ENCODE measurements around the gene ADAMTSL5.

ADAMTSL5 gene

GRCh38 chr19:1461862-1462261, 51.0 kb downstream of the ADAMTSL5 start:
- DNase-seq = no peak

DNA sequence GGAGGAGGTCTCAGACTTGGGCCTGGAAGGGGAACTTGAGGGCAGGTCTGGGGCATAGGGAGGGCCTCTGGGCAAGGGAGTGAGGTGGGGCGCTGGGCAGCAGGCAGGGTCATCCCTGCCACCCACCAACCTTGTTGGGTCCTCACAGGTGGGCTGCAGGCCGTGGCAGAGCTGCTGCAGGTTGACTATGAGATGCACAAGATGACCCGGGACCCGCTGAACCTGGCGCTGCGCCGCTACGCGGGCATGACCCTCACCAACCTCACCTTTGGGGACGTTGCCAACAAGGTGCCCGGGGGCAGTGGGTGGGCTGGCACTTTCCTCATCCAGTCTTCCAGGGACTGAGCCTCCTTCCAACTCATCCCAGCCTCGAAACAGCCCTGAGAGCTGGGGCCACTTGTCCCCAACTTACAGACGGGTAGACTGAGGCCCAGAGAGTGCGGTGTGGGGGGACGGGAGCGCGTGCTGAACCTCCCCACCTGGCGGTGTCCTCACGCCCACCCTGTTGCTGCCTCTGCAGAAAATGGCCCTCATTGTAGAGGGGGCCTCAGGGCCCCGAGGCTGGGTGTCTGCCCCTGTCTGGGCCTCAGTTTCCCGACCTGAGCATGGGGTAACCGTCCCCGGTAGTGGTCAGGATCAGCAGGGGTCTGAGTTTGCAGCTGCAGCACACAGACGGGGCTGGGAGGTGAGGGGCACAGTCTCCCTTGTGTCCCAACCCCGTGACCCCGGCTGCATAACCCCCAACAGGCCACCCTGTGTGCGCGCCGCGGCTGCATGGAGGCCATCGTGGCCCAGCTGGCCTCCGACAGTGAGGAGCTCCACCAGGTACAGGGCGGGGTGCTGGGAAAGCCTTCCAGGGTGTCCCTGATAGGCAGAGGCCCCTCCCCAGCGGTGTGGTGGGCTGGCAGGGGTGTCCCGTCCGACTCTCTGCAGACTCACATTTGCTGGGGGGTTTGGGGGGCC, 52.5 kb downstream of the ADAMTSL5 start:
- DNase-seq = no peak

DNA sequence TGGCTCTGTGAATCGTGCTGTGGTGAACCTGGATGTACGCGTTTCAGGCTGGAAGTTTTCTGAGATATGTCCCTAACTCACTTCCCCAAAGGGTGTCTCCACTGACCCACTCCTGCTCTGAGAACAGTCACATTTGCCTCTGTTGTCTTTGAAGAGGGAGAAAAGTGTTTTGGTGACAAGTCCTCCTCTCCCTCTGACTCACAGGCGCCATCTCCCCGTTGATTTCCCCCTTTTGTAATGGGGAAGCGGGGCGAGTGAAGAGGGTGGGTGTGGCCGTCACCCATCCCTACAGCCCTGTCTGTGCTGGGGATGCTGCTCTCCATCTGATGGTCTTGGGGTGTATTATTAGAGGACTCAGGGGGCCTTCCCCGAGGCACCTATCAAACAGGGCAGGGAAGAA, 53.3 kb downstream of the ADAMTSL5 start:
- no peak for DNase-seq

GRCh38 chr19:1457892-1458291, 54.9 kb downstream of the ADAMTSL5 start:
- no peak for DNase-seq

DNA sequence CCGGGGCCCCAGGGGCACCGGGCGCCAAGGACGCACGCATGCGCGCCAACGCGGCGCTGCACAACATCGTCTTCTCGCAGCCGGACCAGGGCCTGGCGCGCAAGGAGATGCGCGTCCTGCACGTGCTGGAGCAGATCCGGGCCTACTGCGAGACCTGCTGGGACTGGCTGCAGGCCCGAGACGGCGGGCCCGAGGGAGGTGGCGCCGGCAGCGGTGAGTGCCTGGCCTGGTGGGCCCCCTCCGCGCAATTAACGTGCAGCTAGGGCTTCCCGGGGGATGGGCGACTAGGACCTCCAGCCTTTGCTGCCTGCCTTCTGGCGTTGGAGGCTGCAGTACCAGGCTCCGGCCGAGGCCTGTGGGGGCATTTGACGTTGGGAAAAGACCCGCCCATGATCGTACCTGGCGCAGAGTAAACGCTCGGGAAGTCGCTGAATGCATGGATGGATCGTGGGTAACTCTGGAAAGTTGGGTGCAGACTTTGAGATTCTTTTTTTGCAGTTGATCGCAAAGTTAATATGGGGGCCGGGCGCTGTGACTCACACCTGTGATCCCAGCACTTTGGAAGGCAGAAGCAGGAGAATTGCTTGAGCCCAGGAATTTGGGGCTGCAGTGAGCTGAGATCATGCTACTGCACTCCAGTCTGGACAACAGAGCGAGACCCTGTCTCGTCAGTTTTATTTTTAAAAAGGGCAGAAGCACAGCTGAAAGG, 55.6 kb downstream of the ADAMTSL5 start:
- no peak for DNase-seq

GRCh38 chr19:1456121-1456900, 56.5 kb downstream of the ADAMTSL5 start:
- DNase-seq = no peak

GRCh38 chr19:1455336-1456120, 57.3 kb downstream of the ADAMTSL5 start:
- no peak for DNase-seq
